Calu3 (cell line): ENCODE data around the gene S100A12. TPM values are rescaled to one million over a fixed set of nuclear protein-coding genes. Genes with fewer than 3 reads are reported as not detected.

Source experiments
- BruUV-seq: library from RNA; stranded (reverse); fragments of 400-500 nt; replicated peaks from 2 replicates; lab custom pipeline; 2021; lab: Mats Ljungman, UMichigan
- CTCF ChIA-PET: fragments of 300-600 bp; sonication (Branson Sonifier 250); formaldehyde crosslinking; loops from one replicate; lab custom pipeline; 2022; ENCODE audit warnings: antibody characterized with exemption; lab: Charles Lee
- DNase-seq: peaks from one replicate; pipeline ENCODE4 v3.0.0; 2022
- H3K27ac Mint-ChIP-seq: one replicate; pipeline ENCODE4 v1.8.0; 2022; ENCODE audit warnings: mixed read lengths; ENCODE audit not compliant: unreplicated experiment
- H3K27me3 Mint-ChIP-seq: one replicate; pipeline ENCODE4 v1.8.0; 2022; ENCODE audit warnings: mixed read lengths; ENCODE audit not compliant: unreplicated experiment
- H3K36me3 Mint-ChIP-seq: one replicate; pipeline ENCODE4 v1.8.0; 2022; ENCODE audit warnings: mild to moderate bottlenecking, moderate library complexity, mixed read lengths; ENCODE audit not compliant: insufficient read depth, unreplicated experiment
- H3K4me1 Mint-ChIP-seq: one replicate; pipeline ENCODE4 v1.8.0; 2022; ENCODE audit warnings: mild to moderate bottlenecking, low read depth, mixed read lengths; ENCODE audit not compliant: unreplicated experiment
- H3K4me3 Mint-ChIP-seq: one replicate; pipeline ENCODE4 v1.8.0; 2022; ENCODE audit warnings: mild to moderate bottlenecking, low read depth, moderate library complexity, mixed read lengths; ENCODE audit not compliant: unreplicated experiment
- H3K9me3 Mint-ChIP-seq: one replicate; pipeline ENCODE4 v1.8.0; 2022; ENCODE audit warnings: low read depth, mixed read lengths; ENCODE audit not compliant: unreplicated experiment
- CTCF ChIP-seq: fragments of 200-600 bp; IDR thresholded peaks from one replicate; pipeline ENCODE4 v1.8.0; 2022; ENCODE audit warnings: antibody characterized with exemption; ENCODE audit not compliant: unreplicated experiment
- intact Hi-C: fragments of 100-400 bp; cut with micrococcal nuclease; formaldehyde crosslinking; loops from one replicate; pipeline ENCODE4 v1.10.0; 2022; ENCODE audit not compliant: unreplicated experiment
- total RNA-seq: library from RNA; stranded (reverse); gene quantifications from 2 replicates; pipeline ENCODE4 v1.2.3, GENCODE V29; 2022

S100A12 gene
- total RNA-seq, 1 experiment from 2014 or later, result not detected

GRCh38 chr1:153342178-153342577 is 33.2 kb downstream of the S100A12 start:
- DNase-seq, result no peak
- no peak overlapping the region for H3K4me3 Mint-ChIP-seq
- TF ChIP-seq CTCF, result no peak
- BruUV-seq, result no TSS peak
- intact Hi-C loops, result no loop called here
- H3K4me1 Mint-ChIP-seq, result peaks cover 35% of the 10 kb centered on the region
- no peaks in the 10 kb centered on the region for H3K9me3 Mint-ChIP-seq
- CTCF ChIA-PET, result no interaction called here
- no peak overlapping the region for H3K27ac Mint-ChIP-seq
- peaks cover 95% of the 10 kb centered on the region for H3K27me3 Mint-ChIP-seq
- no peaks in the 10 kb centered on the region for H3K36me3 Mint-ChIP-seq

- no peak overlapping the region for H3K4me3 Mint-ChIP-seq
- H3K27me3 Mint-ChIP-seq, result peaks cover 95% of the 10 kb centered on the region
- no peak overlapping the region for H3K27ac Mint-ChIP-seq
- no peaks in the 10 kb centered on the region for H3K36me3 Mint-ChIP-seq
- DNase-seq, result no peak
- H3K9me3 Mint-ChIP-seq, result no peaks in the 10 kb centered on the region
- TF ChIP-seq CTCF, result no peak
- BruUV-seq, result no TSS peak
- intact Hi-C loops, result no loop called here
- H3K4me1 Mint-ChIP-seq, result peaks cover 32% of the 10 kb centered on the region
- CTCF ChIA-PET, result interaction anchor here (0.7 kb wide), 1 partner anchor 14 kb away, joined by 3 read pairs; no protein-coding TSS in a partner anchor
Observed at GRCh38 chr1:153341431-153341934, 33.9 kb downstream of the S100A12 start.

GRCh38 chr1:153340356-153340755 is 35.1 kb downstream of the S100A12 start:
- no peak for DNase-seq
- H3K4me1 Mint-ChIP-seq, result peaks cover 21% of the 10 kb centered on the region
- no peak overlapping the region for H3K4me3 Mint-ChIP-seq
- TF ChIP-seq CTCF, result no peak
- BruUV-seq, result no TSS peak
- H3K27ac Mint-ChIP-seq, result no peak overlapping the region
- CTCF ChIA-PET, result no interaction called here
- H3K9me3 Mint-ChIP-seq, result no peaks in the 10 kb centered on the region
- H3K27me3 Mint-ChIP-seq, result peaks cover 95% of the 10 kb centered on the region
- intact Hi-C loops, result no loop called here
- no peaks in the 10 kb centered on the region for H3K36me3 Mint-ChIP-seq

GRCh38 chr1:153339802-153340201 is 35.6 kb downstream of the S100A12 start:
- Mint-ChIP-seq H3K4me3 (no peak overlapping the region), H3K4me1 (peaks cover 18% of the 10 kb centered on the region), H3K27me3 (peaks cover 91% of the 10 kb centered on the region), H3K9me3 (no peaks in the 10 kb centered on the region), H3K36me3 (no peaks in the 10 kb centered on the region), H3K27ac (no peak overlapping the region)
- no peak for TF ChIP-seq CTCF
- intact Hi-C loops, result no loop called here
- no TSS peak for BruUV-seq
- DNase-seq, result no peak
- CTCF ChIA-PET, result no interaction called here
